H9 (cell line): ENCODE results near the gene PIMREG. TPM values are rescaled to one million over a fixed set of nuclear protein-coding genes. Genes with fewer than 3 reads are reported as not detected.

Source experiments
- DNase-seq: peaks from one replicate; pipeline ENCODE4 v3.0.0-alpha.2; 2017
- H2AFZ ChIP-seq: one replicate; pipeline ENCODE4 v1.6.1; 2013; ENCODE audit warnings: mild to moderate bottlenecking, low read length, control low read depth, moderate library complexity
- H2AK5ac ChIP-seq: 2 replicates; pipeline ENCODE4 v1.6.1; 2013; ENCODE audit warnings: low read length, control low read depth, mixed read lengths; ENCODE audit not compliant: insufficient read length
- H2BK120ac ChIP-seq: one replicate; pipeline ENCODE4 v1.6.1; 2013; ENCODE audit warnings: low read depth, mild to moderate bottlenecking, low read length, control low read depth, inconsistent platforms; ENCODE audit not compliant: poor library complexity, severe bottlenecking
- H2BK12ac ChIP-seq: 2 replicates; pipeline ENCODE4 v1.6.1; 2013; ENCODE audit warnings: low read length, control low read depth, mixed read lengths, low read depth; ENCODE audit not compliant: insufficient read length
- H2BK15ac ChIP-seq: 2 replicates; pipeline ENCODE4 v1.6.1; 2013; ENCODE audit warnings: low read depth, low read length, control low read depth
- H2BK20ac ChIP-seq: one replicate; pipeline ENCODE4 v1.6.1; 2013; ENCODE audit warnings: low read depth, mild to moderate bottlenecking, low read length, control low read depth, inconsistent platforms; ENCODE audit not compliant: poor library complexity, severe bottlenecking
- H2BK5ac ChIP-seq: 2 replicates; pipeline ENCODE4 v1.6.1; 2013; ENCODE audit warnings: low read length, control low read depth, mixed read lengths; ENCODE audit not compliant: insufficient read length
- H3K14ac ChIP-seq: 2 replicates; pipeline ENCODE4 v1.6.1; 2013; ENCODE audit warnings: low read length, control low read depth; ENCODE audit not compliant: insufficient read depth
- H3K18ac ChIP-seq: 2 replicates; pipeline ENCODE4 v1.6.1; 2013; ENCODE audit warnings: low read depth, mild to moderate bottlenecking, mixed read lengths, low read length, control low read depth; ENCODE audit not compliant: insufficient read length
- H3K23ac ChIP-seq: 2 replicates; pipeline ENCODE4 v1.6.1; 2013; ENCODE audit warnings: low read length, control low read depth, mixed read lengths, low read depth; ENCODE audit not compliant: insufficient read length
- H3K23me2 ChIP-seq: 2 replicates; pipeline ENCODE4 v1.6.1; 2013; ENCODE audit warnings: low read depth, mild to moderate bottlenecking, mixed read lengths, low read length, control low read depth; ENCODE audit not compliant: insufficient read length, poor library complexity, severe bottlenecking
- H3K27ac ChIP-seq: 2 replicates; pipeline ENCODE4 v1.5.1; 2013; ENCODE audit warnings: low read length, control low read depth, mixed read lengths, low read depth; ENCODE audit not compliant: insufficient read length
- H3K27me3 ChIP-seq: 2 replicates; pipeline ENCODE4 v1.6.1; 2013; ENCODE audit warnings: low read length, control low read depth, inconsistent platforms; ENCODE audit not compliant: insufficient read depth
- H3K4ac ChIP-seq: 2 replicates; pipeline ENCODE4 v1.6.1; 2013; ENCODE audit warnings: low read depth, mild to moderate bottlenecking, control low read depth, inconsistent platforms, low read length, moderate library complexity
- H3K4me1 ChIP-seq: 2 replicates; pipeline ENCODE4 v1.6.1; 2013; ENCODE audit warnings: low read length, control low read depth, inconsistent platforms; ENCODE audit not compliant: insufficient read depth
- H3K4me2 ChIP-seq: 2 replicates; pipeline ENCODE4 v1.6.1; 2013; ENCODE audit warnings: low read length, control low read depth, mixed read lengths; ENCODE audit not compliant: insufficient read length, insufficient read depth
- H3K56ac ChIP-seq: 2 replicates; pipeline ENCODE4 v1.6.1; 2013; ENCODE audit warnings: low read depth, mild to moderate bottlenecking, mixed read lengths, low read length, control low read depth; ENCODE audit not compliant: insufficient read length
- H3K79me1 ChIP-seq: 2 replicates; pipeline ENCODE4 v1.6.1; 2013; ENCODE audit warnings: low read depth, mild to moderate bottlenecking, moderate library complexity, low read length, control low read depth, inconsistent platforms; ENCODE audit not compliant: insufficient read depth, poor library complexity, severe bottlenecking
- H3K79me2 ChIP-seq: 2 replicates; pipeline ENCODE4 v1.6.1; 2013; ENCODE audit warnings: low read length, control low read depth, inconsistent platforms; ENCODE audit not compliant: insufficient read depth
- H3K9ac ChIP-seq: 2 replicates; pipeline ENCODE4 v1.6.1; 2013; ENCODE audit warnings: low read length, control low read depth, mixed read lengths; ENCODE audit not compliant: insufficient read length; ENCODE audit errors: extremely low read depth
- H3K9me3 ChIP-seq: one replicate; pipeline ENCODE4 v1.6.1; 2013; ENCODE audit warnings: low read depth, low read length, inconsistent platforms; ENCODE audit not compliant: control insufficient read depth
- H3T11ph ChIP-seq: one replicate; pipeline ENCODE4 v1.6.1; 2013; ENCODE audit warnings: mild to moderate bottlenecking, low read length, control low read depth, inconsistent platforms
- H4K20me1 ChIP-seq: one replicate; pipeline ENCODE4 v1.6.1; 2013; ENCODE audit not compliant: control insufficient read depth, insufficient read length, insufficient read depth
- H4K5ac ChIP-seq: 2 replicates; pipeline ENCODE4 v1.6.1; 2013; ENCODE audit warnings: low read depth, mild to moderate bottlenecking, mixed read lengths, low read length, control low read depth; ENCODE audit not compliant: insufficient read length
- H4K8ac ChIP-seq: replicated peaks from 2 replicates; pipeline ENCODE4 v1.6.1; 2013; ENCODE audit warnings: low read length, control low read depth, mixed read lengths, low read depth; ENCODE audit not compliant: insufficient read length
- H4K91ac ChIP-seq: 2 replicates; pipeline ENCODE4 v1.6.1; 2013; ENCODE audit warnings: low read depth, mild to moderate bottlenecking, moderate library complexity, mixed read lengths, low read length, control low read depth; ENCODE audit not compliant: insufficient read length
- H3K27ac Mint-ChIP-seq, 3 experiments: 2 replicates in 2 of 3; 3 replicates in 1 of 3; pipeline ENCODE4 v1.8.0; 2020 to 2021; ENCODE audit warnings: mixed read lengths in 3 of 3, mild to moderate bottlenecking in 1 of 3, moderate library complexity in 1 of 3
- H3K27me3 Mint-ChIP-seq: 2 replicates; pipeline ENCODE4 v1.8.0; 2021; ENCODE audit warnings: low read depth, mild to moderate bottlenecking, moderate library complexity, mixed read lengths
- H3K36me3 Mint-ChIP-seq, 3 experiments: 2 replicates in 2 of 3; 3 replicates in 1 of 3; pipeline ENCODE4 v1.8.0; 2020 to 2021; ENCODE audit warnings: low read depth in 3 of 3, mixed read lengths in 3 of 3; ENCODE audit not compliant: insufficient read depth in 1 of 3
- H3K4me1 Mint-ChIP-seq, 2 experiments: 2 replicates each; pipeline ENCODE4 v1.8.0; 2020; ENCODE audit warnings: mixed read lengths in 2 of 2
- H3K4me3 Mint-ChIP-seq, 2 experiments: 2 replicates in 1 of 2; 3 replicates in 1 of 2; pipeline ENCODE4 v1.8.0; 2020 to 2021; ENCODE audit warnings: mild to moderate bottlenecking in 2 of 2, mixed read lengths in 2 of 2, moderate library complexity in 1 of 2
- H3K9me3 Mint-ChIP-seq, 2 experiments: 2 replicates in 1 of 2; 3 replicates in 1 of 2; pipeline ENCODE4 v1.8.0; 2020; ENCODE audit warnings: mild to moderate bottlenecking in 2 of 2, mixed read lengths in 2 of 2, moderate library complexity in 1 of 2
- CTCF ChIP-seq: fragments of 200-600 bp; sonication (generic); conservative IDR thresholded peaks from 3 replicates; pipeline ENCODE4 v1.8.0; 2021; ENCODE audit warnings: antibody characterized with exemption, mild to moderate bottlenecking
- WGBS: extraction: QIAGEN DNeasy Blood & Tissue Kit; methylation state at CpG from one replicate; pipeline ENCODE4 v1.1.7; 2013; ENCODE audit warnings: missing lambda C conversion rate, low lambda C conversion rate, mixed read lengths; ENCODE audit not compliant: insufficient read length; ENCODE audit errors: extremely low coverage; 5-methylcytosine and 5-hydroxymethylcytosine counted together
- total RNA-seq: library from RNA; stranded (reverse); gene quantifications from 2 replicates; pipeline ENCODE4 v1.2.1, GENCODE V29; 2021

PIMREG gene
- total RNA-seq, 1 experiment from 2014 or later = 91.6 TPM

GRCh38 chr17:6446516-6447100 lies 2.4 kb downstream of the PIMREG start:
- DNase-seq = no peak
- Mint-ChIP-seq H3K9me3 (peaks cover 6 to 9% of the 10 kb centered on the region in 2 experiments), H3K27ac (peak overlapping the region in 2 of 3 experiments; percentile 53 to 67; a peak in 2 of 7 replicates), H3K36me3 (peaks cover 31 to 62% (median 61%) of the 10 kb centered on the region in 3 experiments), H3K4me3 (peak overlapping the region in 1 of 2 experiments; percentile 35; a peak in 1 of 5 replicates), H3K4me1 (peaks cover 53 to 60% of the 10 kb centered on the region in 2 experiments), H3K27me3 (no peaks in the 10 kb centered on the region)
- Histone ChIP-seq H3K4me1 (peaks cover 8% of the 10 kb centered on the region; the same call in 1 of the 2 replicates), H2BK120ac (no peak overlapping the region), H2AK5ac (no peak overlapping the region), H3K4ac (no peak overlapping the region), H3K9me3 (no peaks in the 10 kb centered on the region), H3K79me2 (no peaks in the 10 kb centered on the region; the same call in 1 of the 2 replicates), H3T11ph (no peak overlapping the region), H3K27ac (no peak overlapping the region), H4K5ac (no peak overlapping the region), H2AFZ (no peak overlapping the region), H3K14ac (no peak overlapping the region), H3K23ac (no peak overlapping the region), H2BK15ac (no peak overlapping the region), H4K91ac (no peak overlapping the region), H3K27me3 (no peaks in the 10 kb centered on the region), H3K9ac (no peak overlapping the region), H4K8ac (no peak overlapping the region), H3K4me2 (no peak overlapping the region), H3K56ac (no peak overlapping the region), H3K79me1 (peaks cover 16% of the 10 kb centered on the region), H4K20me1 (no peaks in the 10 kb centered on the region), H2BK20ac (no peak overlapping the region), H3K23me2 (peaks cover 11% of the 10 kb centered on the region), H2BK5ac (no peak overlapping the region), H2BK12ac (no peak overlapping the region), H3K18ac (no peak overlapping the region)
- no CpG with 5 or more reads among the region's 9 CpGs for WGBS
- no peak for TF ChIP-seq CTCF
